ENCODE measurements around the gene CTRB2. TPM values are rescaled to one million over a fixed set of nuclear protein-coding genes. Genes with fewer than 3 reads are reported as not detected.
"Not testable (repeated sequence)": the region's sequence is repeated elsewhere in the genome, so short reads cannot be mapped to it uniquely, and the experiment has no call there.

CTRB2 gene
- total RNA-seq, 1 experiment from 2014 or later = not detected

- no peak for TF ChIP-seq CTCF (IDR thresholded peaks at IDR 0.05; ENCODE audit: unreplicated experiment)
- Mint-ChIP-seq H3K9me3 (ENCODE audit: low read depth, unreplicated experiment) (no peaks in the 10 kb centered on the region), H3K27me3 (ENCODE audit: unreplicated experiment) (no peaks in the 10 kb centered on the region), H3K4me1 (ENCODE audit: low read depth, unreplicated experiment) (peaks cover 75% of the 10 kb centered on the region), H3K4me3 (ENCODE audit: low read depth, unreplicated experiment) (peak overlapping the region; percentile 96), H3K27ac (ENCODE audit: unreplicated experiment) (peak overlapping the region; percentile 93), H3K36me3 (ENCODE audit: insufficient read depth, unreplicated experiment) (peaks cover 97% of the 10 kb centered on the region)
- DNase-seq = no peak
- intact Hi-C loops (cut with micrococcal nuclease; ENCODE audit: unreplicated experiment) = loop anchor here (5.0 kb wide), 1 partner anchor 141 kb away; no protein-coding TSS in a partner anchor
- CTCF ChIA-PET = interaction anchor here (0.6 to 3.1 kb wide), 4 partner anchors 13 to 130 kb away, joined by 6 to 9 read pairs (median 7); no protein-coding TSS in a partner anchor
- BruUV-seq (replicated peaks) = no TSS peak
Measured at GRCh38 chr16:75246504-75247205, 39.7 kb upstream of the CTRB2 start.

GRCh38 chr16:75244844-75245758 is 38.1 kb upstream of the CTRB2 start:
- CTCF ChIA-PET = interaction anchor here (0.6 to 1.5 kb wide), 14 partner anchors 9 to 246 kb away, joined by 3 to 8 read pairs (median 4); partner anchors contain the start of gene ZNRF1
- peak overlapping the region; percentile 96 for H3K4me3 Mint-ChIP-seq (ENCODE audit: low read depth, unreplicated experiment)
- BruUV-seq (replicated peaks) = no TSS peak
- peaks cover 97% of the 10 kb centered on the region for H3K36me3 Mint-ChIP-seq (ENCODE audit: insufficient read depth, unreplicated experiment)
- peaks cover 88% of the 10 kb centered on the region for H3K4me1 Mint-ChIP-seq (ENCODE audit: low read depth, unreplicated experiment)
- H3K27ac Mint-ChIP-seq (ENCODE audit: unreplicated experiment) = peak overlapping the region; percentile 93
- intact Hi-C loops (cut with micrococcal nuclease; ENCODE audit: unreplicated experiment) = loop anchor here (2.0 to 5.0 kb wide), 3 partner anchors 20 to 142 kb away; no protein-coding TSS in a partner anchor
- DNase-seq = peak; percentile 96
- H3K9me3 Mint-ChIP-seq (ENCODE audit: low read depth, unreplicated experiment) = no peaks in the 10 kb centered on the region
- no peak for TF ChIP-seq CTCF (IDR thresholded peaks at IDR 0.05; ENCODE audit: unreplicated experiment)
- no peaks in the 10 kb centered on the region for H3K27me3 Mint-ChIP-seq (ENCODE audit: unreplicated experiment)

- CTCF ChIA-PET = interaction anchor here (0.7 to 0.8 kb wide), 2 partner anchors 12 to 39 kb away, joined by 3 read pairs; no protein-coding TSS in a partner anchor
- Mint-ChIP-seq H3K27ac (ENCODE audit: unreplicated experiment) (peak overlapping the region; percentile 93), H3K27me3 (ENCODE audit: unreplicated experiment) (no peaks in the 10 kb centered on the region), H3K9me3 (ENCODE audit: low read depth, unreplicated experiment) (no peaks in the 10 kb centered on the region), H3K36me3 (ENCODE audit: insufficient read depth, unreplicated experiment) (peaks cover 97% of the 10 kb centered on the region), H3K4me1 (ENCODE audit: low read depth, unreplicated experiment) (peaks cover 89% of the 10 kb centered on the region), H3K4me3 (ENCODE audit: low read depth, unreplicated experiment) (peak overlapping the region; percentile 96)
- BruUV-seq (replicated peaks) = no TSS peak
- TF ChIP-seq CTCF (IDR thresholded peaks at IDR 0.05; ENCODE audit: unreplicated experiment) = no peak
- peak; percentile 70 for DNase-seq
- intact Hi-C loops (cut with micrococcal nuclease; ENCODE audit: unreplicated experiment) = loop anchor here (2.0 kb wide), 2 partner anchors 20 to 60 kb away; no protein-coding TSS in a partner anchor
Measured at GRCh38 chr16:75244225-75244809, 37.4 kb upstream of the CTRB2 start.

- Mint-ChIP-seq H3K36me3 (ENCODE audit: insufficient read depth, unreplicated experiment) (peaks cover 97% of the 10 kb centered on the region), H3K4me3 (ENCODE audit: low read depth, unreplicated experiment) (peak overlapping the region; percentile 96), H3K27ac (ENCODE audit: unreplicated experiment) (peak overlapping the region; percentile 93), H3K4me1 (ENCODE audit: low read depth, unreplicated experiment) (peaks cover 89% of the 10 kb centered on the region), H3K27me3 (ENCODE audit: unreplicated experiment) (no peaks in the 10 kb centered on the region), H3K9me3 (ENCODE audit: low read depth, unreplicated experiment) (no peaks in the 10 kb centered on the region)
- intact Hi-C loops (cut with micrococcal nuclease; ENCODE audit: unreplicated experiment) = loop anchor here (2.0 kb wide), 2 partner anchors 21 to 61 kb away; no protein-coding TSS in a partner anchor
- no peak for TF ChIP-seq CTCF (IDR thresholded peaks at IDR 0.05; ENCODE audit: unreplicated experiment)
- BruUV-seq (replicated peaks) = no TSS peak
- no peak for DNase-seq
- CTCF ChIA-PET = no interaction called here
Measured at GRCh38 chr16:75243667-75244224, 36.8 kb upstream of the CTRB2 start.

GRCh38 chr16:75242436-75243078 is 35.6 kb upstream of the CTRB2 start:
- H3K36me3 Mint-ChIP-seq (ENCODE audit: insufficient read depth, unreplicated experiment) = peaks cover 93% of the 10 kb centered on the region
- DNase-seq; intact Hi-C loops (cut with micrococcal nuclease; ENCODE audit: unreplicated experiment); BruUV-seq (replicated peaks); H3K27me3 Mint-ChIP-seq (ENCODE audit: unreplicated experiment); CTCF ChIA-PET; H3K9me3 Mint-ChIP-seq (ENCODE audit: low read depth, unreplicated experiment): not testable (repeated sequence)
- peaks cover 79% of the 10 kb centered on the region for H3K4me1 Mint-ChIP-seq (ENCODE audit: low read depth, unreplicated experiment)
- H3K4me3 Mint-ChIP-seq (ENCODE audit: low read depth, unreplicated experiment) = peak overlapping the region; percentile 15
- H3K27ac Mint-ChIP-seq (ENCODE audit: unreplicated experiment) = peak overlapping the region; percentile 93

Data from Calu3 (cell line).